IMR-90 (cell line): ENCODE measurements around the gene SLX9. TPM values are rescaled to one million over a fixed set of nuclear protein-coding genes. Genes with fewer than 3 reads are reported as not detected.

Experiments used
- ATAC-seq: fragments of 200-7000 bp; cut with Tn5 transposase; 2 replicates; pipeline ENCODE4 v1.9.1; 2020; ENCODE audit warnings: low read depth, mild to moderate bottlenecking, moderate library complexity
- BruUV-seq: library from RNA; stranded (reverse); fragments of 400-500 nt; replicated peaks from 2 replicates; lab custom pipeline; 2021; lab: Mats Ljungman, UMichigan
- CTCF ChIA-PET: fragments of 300-600 bp; formaldehyde crosslinking; extraction: SDS; loops from one replicate; lab custom pipeline; 2021; ENCODE audit warnings: antibody characterized with exemption; lab: Yijun Ruan, JAX
- POLR2A ChIA-PET: fragments of 300-600 bp; sonication (Branson Sonifier 250); formaldehyde crosslinking; loops from one replicate; lab custom pipeline; 2022; ENCODE audit warnings: antibody characterized with exemption; ENCODE audit not compliant: unreplicated experiment; lab: Charles Lee
- DNase-seq: peaks from one replicate; pipeline ENCODE4 v3.0.0; 2013
- H2AFZ ChIP-seq: replicated peaks from 2 replicates; pipeline ENCODE3; 2013; ENCODE audit warnings: low read length, mild to moderate bottlenecking; ENCODE audit not compliant: poor library complexity
- H2AK5ac ChIP-seq: 2 replicates; pipeline ENCODE4 v1.6.1; 2013; ENCODE audit warnings: low read depth, low read length, inconsistent platforms
- H2AK9ac ChIP-seq: replicated peaks from 2 replicates; pipeline ENCODE3; 2013; ENCODE audit warnings: mild to moderate bottlenecking, low read depth, low read length, moderate library complexity; ENCODE audit not compliant: poor library complexity
- H2BK120ac ChIP-seq: 2 replicates; pipeline ENCODE4 v1.6.1; 2013; ENCODE audit warnings: low read depth, low read length, inconsistent platforms
- H2BK15ac ChIP-seq: 3 replicates; pipeline ENCODE4 v1.6.1; 2013; ENCODE audit warnings: low read depth, low read length, inconsistent platforms
- H2BK20ac ChIP-seq: 2 replicates; pipeline ENCODE4 v1.6.1; 2013; ENCODE audit warnings: low read depth, mild to moderate bottlenecking, inconsistent platforms, low read length, moderate library complexity
- H2BK5ac ChIP-seq: 2 replicates; pipeline ENCODE4 v1.6.1; 2013; ENCODE audit warnings: mild to moderate bottlenecking, low read depth, low read length, inconsistent platforms; ENCODE audit not compliant: poor library complexity, severe bottlenecking
- H3K14ac ChIP-seq: replicated peaks from 2 replicates; pipeline ENCODE4 v1.6.1; 2013; ENCODE audit warnings: low read depth, low read length, inconsistent platforms
- H3K18ac ChIP-seq: 2 replicates; pipeline ENCODE4 v1.6.1; 2013; ENCODE audit warnings: low read depth, low read length, control low read depth
- H3K23ac ChIP-seq: 2 replicates; pipeline ENCODE4 v1.6.1; 2013; ENCODE audit warnings: low read depth, low read length, inconsistent platforms
- H3K27ac ChIP-seq: 2 replicates; pipeline ENCODE4 v1.5.1; 2013; ENCODE audit warnings: mild to moderate bottlenecking, control low read depth, low read length; ENCODE audit not compliant: insufficient read depth
- H3K27me3 ChIP-seq: 2 replicates; pipeline ENCODE4 v1.6.1; 2013; ENCODE audit warnings: low read length; ENCODE audit not compliant: control insufficient read depth, insufficient read depth
- H3K36me3 ChIP-seq: 2 replicates; pipeline ENCODE4 v1.6.1; 2013; ENCODE audit warnings: low read length, mixed read lengths; ENCODE audit not compliant: control insufficient read depth, insufficient read depth
- H3K4ac ChIP-seq: 2 replicates; pipeline ENCODE4 v1.6.1; 2013; ENCODE audit warnings: low read depth, low read length, inconsistent platforms
- H3K4me1 ChIP-seq: 2 replicates; pipeline ENCODE4 v1.6.1; 2013; ENCODE audit warnings: low read length, mixed read lengths; ENCODE audit not compliant: control insufficient read depth, insufficient read depth
- H3K4me2 ChIP-seq: 2 replicates; pipeline ENCODE4 v1.6.1; 2013; ENCODE audit warnings: low read depth, mild to moderate bottlenecking, control low read depth, low read length, moderate library complexity
- H3K4me3 ChIP-seq: 2 replicates; pipeline ENCODE4 v1.5.1; 2013; ENCODE audit warnings: low read depth, mild to moderate bottlenecking, control low read depth, low read length, moderate library complexity; ENCODE audit not compliant: insufficient read depth
- H3K56ac ChIP-seq: 2 replicates; pipeline ENCODE4 v1.6.1; 2013; ENCODE audit warnings: low read length, inconsistent platforms; ENCODE audit not compliant: insufficient read depth; ENCODE audit errors: extremely low read depth
- H3K79me1 ChIP-seq, 2 experiments: 2 replicates each; pipeline ENCODE4 v1.6.1; 2013; ENCODE audit warnings: low read length in 2 of 2, inconsistent platforms in 1 of 2, low read depth in 1 of 2
- H3K9ac ChIP-seq: 2 replicates; pipeline ENCODE4 v1.6.1; 2013; ENCODE audit warnings: low read depth, low read length, control low read depth
- H3K9me1 ChIP-seq: 2 replicates; pipeline ENCODE4 v1.6.1; 2013; ENCODE audit warnings: low read length, inconsistent platforms; ENCODE audit not compliant: insufficient read depth
- H3K9me3 ChIP-seq: 2 replicates; pipeline ENCODE4 v1.6.1; 2013; ENCODE audit warnings: low read length; ENCODE audit not compliant: control insufficient read depth, insufficient read depth
- H4K20me1 ChIP-seq: 2 replicates; pipeline ENCODE4 v1.6.1; 2013; ENCODE audit warnings: low read length, inconsistent platforms; ENCODE audit not compliant: insufficient read depth
- H4K5ac ChIP-seq: 2 replicates; pipeline ENCODE4 v1.6.1; 2013; ENCODE audit warnings: mild to moderate bottlenecking, low read depth, low read length, control low read depth
- H4K8ac ChIP-seq, 2 experiments: 2 replicates each; pipeline ENCODE4 v1.6.1; 2013; ENCODE audit warnings: low read depth in 2 of 2, low read length in 2 of 2, control low read depth in 1 of 2, inconsistent platforms in 1 of 2
- H4K91ac ChIP-seq: 2 replicates; pipeline ENCODE4 v1.6.1; 2013; ENCODE audit warnings: low read depth, low read length, inconsistent platforms; ENCODE audit not compliant: insufficient read depth
- CHD1 ChIP-seq: IDR thresholded peaks from 2 replicates; pipeline ENCODE4 v1.6.1; 2012; ENCODE audit warnings: low read depth, low read length, improper control_type of control experiment
- FOS ChIP-seq: fragments of 150-350 bp; IDR thresholded peaks from 2 replicates; pipeline ENCODE4 v1.6.1; 2016; ENCODE audit warnings: low read depth, low read length
- NFE2L2 ChIP-seq: fragments of 150-350 bp; IDR thresholded peaks from 2 replicates; pipeline ENCODE4 v1.6.1; 2016; ENCODE audit warnings: low read depth, mild to moderate bottlenecking, low read length
- RAD21 ChIP-seq: IDR thresholded peaks from 2 replicates; pipeline ENCODE4 v1.6.1; 2012; ENCODE audit warnings: low read length, improper control_type of control experiment
- SMC3 ChIP-seq: fragments of 150-350 bp; IDR thresholded peaks from 2 replicates; pipeline ENCODE4 v1.6.1; 2016; ENCODE audit warnings: low read depth, mild to moderate bottlenecking, antibody characterized with exemption, low read length, moderate library complexity
- WGBS, 2 experiments: methylation state at CpG; one replicate each; pipeline versions ENCODE4 v1.1.5 to v1.1.7; 2013; ENCODE audit warnings: missing lambda C conversion rate in 2 of 2; ENCODE audit not compliant: insufficient read length in 1 of 2; ENCODE audit errors: extremely low coverage in 2 of 2; 5-methylcytosine and 5-hydroxymethylcytosine counted together
- dilution Hi-C: fragments of 300-500 bp; cut with HindIII; formaldehyde crosslinking; loops from one replicate; pipeline ENCODE4 v1.14.3; 2018; ENCODE audit warnings: low sequenced_read_pairs; ENCODE audit not compliant: unreplicated experiment
- in situ Hi-C: fragments of 300-500 bp; cut with MboI; formaldehyde crosslinking; loops from 3 replicates; pipeline ENCODE4 v1.14.3; 2019; ENCODE audit warnings: low sequenced_read_pairs, inconsistent platforms, mixed read lengths
- intact Hi-C: fragments of 100-400 bp; cut with micrococcal nuclease; formaldehyde crosslinking; loops from 2 replicates; pipeline ENCODE4 v1.10.0; 2022
- polyA plus RNA-seq, 3 experiments: library from polyadenylated mRNA; depleted of rRNA; stranded (reverse); fragments of >200 nt; gene quantifications; 2 replicates each; pipeline ENCODE4 v1.2.3, GENCODE V29; 2012; ENCODE audit warnings: low replicate concordance in 1 of 3
- total RNA-seq: library from RNA; depleted of rRNA; stranded (reverse); fragments of >200 nt; gene quantifications from 2 replicates; pipeline ENCODE4 v1.2.3, GENCODE V29; 2012
- TF ChIP-seq, protein P1 (sequence below): fragments of 150-350 bp; IDR thresholded peaks from 2 replicates; pipeline ENCODE4 v1.6.1; 2016; ENCODE audit warnings: low read depth, mild to moderate bottlenecking, low read length, moderate library complexity, borderline replicate concordance

SLX9 gene
- total and polyA plus RNA-seq, 2 of the 4 experiments (the other 2 are of a cell fraction), result 10.4 to 21.7 TPM

DNA sequence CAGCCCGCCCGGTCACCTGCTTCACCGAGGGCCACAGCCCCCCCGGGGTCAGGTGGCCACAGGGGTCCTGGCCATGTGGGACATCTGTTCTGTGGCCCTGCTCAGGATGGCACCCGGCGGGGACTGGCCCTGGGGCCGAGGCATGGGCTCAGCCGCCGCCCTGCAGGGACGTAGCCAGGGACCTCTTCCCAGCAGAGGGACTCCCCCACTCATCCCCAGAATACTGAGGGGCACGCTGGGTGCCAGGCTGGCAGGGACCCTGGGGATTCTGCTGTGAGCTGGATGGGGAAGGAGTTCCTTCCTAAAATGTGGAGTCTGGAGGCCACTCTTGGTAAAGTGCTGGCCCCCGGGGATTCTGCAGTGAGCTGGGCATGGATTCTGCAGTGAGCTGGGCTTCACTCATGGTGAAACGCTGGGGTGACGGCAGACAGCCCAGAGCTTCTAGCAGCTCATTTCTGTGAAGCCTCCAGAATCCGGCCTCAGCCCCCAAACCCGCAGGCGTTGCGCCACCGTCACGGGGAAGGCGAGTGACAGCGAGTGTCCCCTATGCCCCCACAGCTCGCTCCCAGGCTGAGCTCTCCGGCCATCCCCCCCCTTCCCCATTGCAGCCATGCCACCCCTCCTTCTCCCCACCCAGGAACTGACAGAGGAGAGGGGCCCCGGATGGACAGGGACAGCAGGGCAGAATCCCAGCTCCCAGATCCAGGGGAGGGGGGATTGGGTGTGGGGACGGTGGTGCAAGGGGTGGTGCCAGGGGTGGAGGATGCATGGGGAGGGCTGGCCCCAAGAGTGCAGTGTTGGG lies 20.5 kb upstream of the SLX9 start (continued):
- no peak for TF ChIP-seq CHD1

DNA sequence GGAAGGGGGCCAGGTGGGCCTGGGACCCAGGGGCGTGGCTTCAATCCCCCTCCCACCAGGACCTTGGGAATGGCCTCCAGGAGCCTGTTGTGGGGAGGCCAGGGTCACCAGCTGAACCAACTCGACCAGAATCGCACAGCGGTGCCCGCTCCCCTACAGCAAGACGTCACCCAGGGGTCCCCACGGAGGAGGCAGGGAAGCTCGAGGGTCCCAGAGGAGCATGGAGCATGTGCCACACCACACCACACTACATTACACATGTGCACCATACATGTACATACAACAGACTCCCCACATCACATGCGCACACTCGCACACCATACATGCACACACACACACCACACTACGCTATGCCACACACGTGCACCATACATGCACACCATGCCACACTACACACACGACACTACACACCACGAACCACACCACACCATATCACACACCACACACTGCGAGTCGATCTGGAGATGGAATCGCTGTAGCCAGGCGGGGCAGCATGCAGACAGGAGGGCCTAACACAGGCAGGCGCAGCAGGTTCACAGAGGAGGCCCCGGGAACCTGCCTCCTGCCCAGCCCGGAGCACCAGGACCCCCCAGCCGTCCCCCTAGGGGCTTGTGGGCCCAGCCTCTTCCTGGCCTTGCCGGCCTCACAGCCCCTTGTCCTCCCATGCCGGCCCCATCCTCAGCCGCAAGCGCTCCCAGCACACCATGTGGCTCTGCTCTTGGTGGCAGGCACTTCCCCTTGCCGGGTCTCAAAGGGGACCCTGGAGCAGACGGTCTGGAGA lies 19.7 kb upstream of the SLX9 start:
- Histone ChIP-seq H2BK15ac (no peak overlapping the region), H2AFZ (no peak overlapping the region), H3K9me1 (0 out of 2 replicates have a peak, but pooled peaks cover 2% of the 10 kb centered on the region), H3K36me3 (no peaks in the 10 kb centered on the region), H4K5ac (no peak overlapping the region), H3K4me3 (no peak overlapping the region), H3K27me3 (peaks cover 75% of the 10 kb centered on the region), H4K20me1 (peaks cover 3% of the 10 kb centered on the region; the same call in 1 of the 2 replicates), H3K56ac (no peak overlapping the region), H3K9ac (no peak overlapping the region), H3K18ac (no peak overlapping the region), H4K8ac (no peak overlapping the region), H3K4me2 (no peak overlapping the region), H3K9me3 (no peaks in the 10 kb centered on the region), H3K79me1 (no peaks in the 10 kb centered on the region), H2AK9ac (peak overlapping the region; percentile 19), H3K4ac (no peak overlapping the region), H3K23ac (no peak overlapping the region), H2AK5ac (peak overlapping the region; percentile 52; the same call in 1 of the 2 replicates), H3K27ac (no peak overlapping the region), H2BK5ac (no peak overlapping the region), H3K4me1 (no peaks in the 10 kb centered on the region), H2BK20ac (no peak overlapping the region), H2BK120ac (no peak overlapping the region), H3K14ac (no peak overlapping the region), H4K91ac (no peak overlapping the region)
- intact Hi-C loops (no loop called here), in situ Hi-C loops (no loop called here), dilution Hi-C loops (no loop called here)
- no TSS peak for BruUV-seq
- TF ChIP-seq FOS, result no peak
- no peak for TF ChIP-seq RAD21
- TF ChIP-seq, protein P1, sequence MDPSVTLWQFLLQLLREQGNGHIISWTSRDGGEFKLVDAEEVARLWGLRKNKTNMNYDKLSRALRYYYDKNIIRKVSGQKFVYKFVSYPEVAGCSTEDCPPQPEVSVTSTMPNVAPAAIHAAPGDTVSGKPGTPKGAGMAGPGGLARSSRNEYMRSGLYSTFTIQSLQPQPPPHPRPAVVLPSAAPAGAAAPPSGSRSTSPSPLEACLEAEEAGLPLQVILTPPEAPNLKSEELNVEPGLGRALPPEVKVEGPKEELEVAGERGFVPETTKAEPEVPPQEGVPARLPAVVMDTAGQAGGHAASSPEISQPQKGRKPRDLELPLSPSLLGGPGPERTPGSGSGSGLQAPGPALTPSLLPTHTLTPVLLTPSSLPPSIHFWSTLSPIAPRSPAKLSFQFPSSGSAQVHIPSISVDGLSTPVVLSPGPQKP, result no peak
- TF ChIP-seq NFE2L2, result no peak
- no peak for TF ChIP-seq SMC3
- no peak for TF ChIP-seq CHD1
- POLR2A ChIA-PET, result no interaction called here
- DNase-seq, result no peak
- no peak for ATAC-seq
- CTCF ChIA-PET, result no interaction called here
- WGBS, 2 experiments, result 73% methylated on average over 17 of the region's 28 CpGs; no CpG with 5 or more reads in 1 of the 2 experiments
